ENCODE data around the gene USP34.
"Not testable (repeated sequence)": the region's sequence is repeated elsewhere in the genome, so short reads cannot be mapped to it uniquely, and the experiment has no call there.

Gene USP34

GRCh38 chr2:61460163-61460562 lies 10.7 kb downstream of the USP34 start:
- DNase-seq (ENCODE audit: low spot score): peak; percentile 43

DNA sequence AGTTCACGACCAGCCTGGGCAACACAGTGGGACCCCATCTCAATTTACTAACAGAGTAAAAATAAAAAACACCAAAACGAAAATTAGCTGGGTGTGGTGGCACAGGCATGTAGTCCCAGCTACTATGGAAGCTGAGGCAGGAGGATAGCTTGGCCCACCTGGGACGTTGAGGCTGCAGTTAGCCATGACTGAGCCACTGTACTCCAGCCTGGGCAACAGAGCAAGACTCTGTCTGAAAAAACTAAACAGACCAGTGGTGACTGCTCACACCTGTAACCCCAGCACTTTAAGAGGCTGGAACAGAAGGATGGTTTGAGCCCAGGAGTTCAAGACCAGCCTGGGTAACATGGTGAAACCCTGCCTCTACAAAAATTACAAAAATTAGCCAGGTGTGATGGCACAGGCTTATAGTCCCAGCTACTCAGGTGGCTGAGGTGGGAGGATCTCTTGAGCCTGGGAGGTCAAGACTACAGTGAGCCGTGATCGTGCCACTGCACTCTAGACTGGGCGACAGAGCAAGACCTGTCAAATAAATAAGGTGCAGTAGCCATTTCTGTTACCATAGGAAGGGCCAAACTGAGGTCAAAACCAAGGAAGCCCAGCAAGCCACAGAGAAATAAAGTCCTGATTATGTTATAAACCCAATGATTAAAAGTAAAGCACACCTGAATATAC lies 14.0 kb downstream of the USP34 start:
- DNase-seq (ENCODE audit: low spot score): no peak

- no peak for DNase-seq (ENCODE audit: low spot score)
Observed at GRCh38 chr2:61456070-61456745, 14.7 kb downstream of the USP34 start.

DNA sequence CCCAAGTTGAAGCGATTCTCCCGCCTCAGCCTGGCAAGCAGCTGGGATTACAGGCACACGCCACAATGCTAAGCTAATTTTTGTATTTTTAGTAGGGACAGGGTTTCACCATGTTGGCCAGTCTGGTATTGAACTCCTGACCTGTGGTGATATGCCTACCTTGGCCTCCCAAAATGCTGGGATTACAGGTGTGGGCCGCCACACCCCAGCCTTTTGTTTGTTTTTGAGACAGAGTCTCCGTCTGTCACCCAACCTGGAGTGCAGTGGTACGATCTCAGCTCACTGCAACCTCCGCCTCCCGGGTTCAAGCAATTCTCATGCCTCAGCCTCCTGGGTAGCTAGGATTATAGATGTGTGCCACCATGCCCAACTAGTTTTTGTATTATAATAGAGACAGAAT lies 15.9 kb downstream of the USP34 start:
- DNase-seq (ENCODE audit: low spot score): not testable (repeated sequence)

- DNase-seq (ENCODE audit: low spot score): no peak
Observed at GRCh38 chr2:61454383-61454782, 16.5 kb downstream of the USP34 start.

DNA sequence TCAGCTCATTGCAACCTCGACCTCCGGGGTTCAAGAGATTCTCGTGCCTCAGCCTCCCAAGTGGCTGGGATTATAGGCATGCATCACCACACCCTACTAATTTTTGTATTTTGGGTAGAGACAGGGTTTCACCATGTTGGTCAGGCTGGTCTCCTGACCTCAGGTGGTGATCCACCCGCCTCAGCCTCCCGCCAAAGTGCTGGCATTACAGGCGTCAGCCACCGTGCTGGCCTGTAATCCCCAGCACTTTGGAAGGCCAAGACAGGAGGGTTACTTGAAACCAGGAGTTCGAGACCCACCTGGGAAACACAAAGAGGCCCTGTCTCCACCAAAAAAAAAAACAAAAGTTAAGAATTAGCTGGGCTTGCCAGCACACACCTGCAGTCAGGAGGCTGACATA lies 18.5 kb downstream of the USP34 start:
- DNase-seq (ENCODE audit: low spot score): no peak

- no peak for DNase-seq (ENCODE audit: low spot score)
Observed at GRCh38 chr2:61451178-61451577, 19.7 kb downstream of the USP34 start.

GRCh38 chr2:61450144-61450543 lies 20.7 kb downstream of the USP34 start:
- DNase-seq (ENCODE audit: low spot score): no peak

DNA sequence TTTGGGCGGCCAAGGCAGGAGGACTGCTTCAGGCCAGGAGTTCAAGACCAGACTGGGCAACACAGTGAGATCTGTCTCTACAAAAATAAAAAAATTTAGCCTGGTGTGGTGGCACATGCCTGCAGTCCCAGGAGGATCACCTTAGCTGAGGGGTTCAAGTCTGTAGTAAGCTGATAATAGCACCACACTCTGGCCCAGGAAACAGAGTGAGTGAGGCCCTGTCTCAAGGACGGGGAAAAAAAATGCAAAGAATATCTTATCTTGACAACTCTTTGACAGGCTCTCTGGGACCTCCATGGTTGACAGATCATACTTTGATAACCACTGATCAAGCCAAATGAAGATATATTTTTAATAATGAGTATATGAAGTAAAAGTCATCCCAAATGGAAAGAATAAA lies 22.7 kb downstream of the USP34 start:
- DNase-seq (ENCODE audit: low spot score): no peak

- not testable (repeated sequence) for DNase-seq (ENCODE audit: low spot score)
Observed at GRCh38 chr2:61446971-61447370, 23.9 kb downstream of the USP34 start.

GRCh38 chr2:61443342-61444041 lies 27.4 kb downstream of the USP34 start:
- peak; percentile 90 for DNase-seq (ENCODE audit: low spot score)

DNA sequence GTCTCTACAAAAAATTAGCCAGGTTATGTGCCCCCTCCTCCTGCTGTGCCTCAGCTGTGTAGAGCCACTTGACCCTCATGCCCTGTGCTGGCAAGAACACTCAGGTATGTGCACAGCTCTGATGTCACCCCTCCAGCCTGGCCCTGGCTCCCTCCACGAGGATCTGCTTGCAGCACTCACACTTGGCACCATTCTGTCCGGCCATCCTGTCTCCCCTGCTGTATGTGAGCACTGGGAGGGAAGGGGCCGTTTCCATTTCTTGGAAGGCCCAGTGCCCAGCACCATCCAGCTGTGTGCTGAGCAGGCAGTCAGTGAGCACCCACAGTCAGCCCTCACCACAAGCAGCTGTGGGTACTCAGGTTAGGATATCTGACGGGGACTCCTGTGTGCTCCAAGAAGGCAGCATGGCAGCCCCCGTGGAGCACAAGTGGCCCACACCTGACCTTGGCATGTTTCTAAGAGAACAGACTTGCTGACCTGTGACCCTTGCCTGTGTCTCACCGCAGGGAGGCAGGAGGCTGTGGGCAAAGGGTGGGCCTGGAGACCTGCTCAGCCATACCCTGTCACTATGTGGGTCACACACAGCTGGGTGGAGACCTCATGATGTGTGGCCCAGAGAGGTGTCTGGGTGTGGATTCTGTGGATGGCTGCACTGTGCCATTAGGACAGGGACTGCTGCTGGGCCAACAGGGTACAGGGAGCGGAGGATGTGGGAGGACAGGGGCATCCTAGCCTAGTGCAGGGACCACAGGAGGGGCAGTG lies 31.5 kb downstream of the USP34 start:
- DNase-seq (ENCODE audit: low spot score): no peak

- DNase-seq (ENCODE audit: low spot score): no peak
Observed at GRCh38 chr2:61438670-61439069, 32.2 kb downstream of the USP34 start.

- no peak for DNase-seq (ENCODE audit: low spot score)
Observed at GRCh38 chr2:61437170-61437569, 33.7 kb downstream of the USP34 start.

- DNase-seq (ENCODE audit: low spot score): no peak
Observed at GRCh38 chr2:61436092-61436491, 34.8 kb downstream of the USP34 start.

DNA sequence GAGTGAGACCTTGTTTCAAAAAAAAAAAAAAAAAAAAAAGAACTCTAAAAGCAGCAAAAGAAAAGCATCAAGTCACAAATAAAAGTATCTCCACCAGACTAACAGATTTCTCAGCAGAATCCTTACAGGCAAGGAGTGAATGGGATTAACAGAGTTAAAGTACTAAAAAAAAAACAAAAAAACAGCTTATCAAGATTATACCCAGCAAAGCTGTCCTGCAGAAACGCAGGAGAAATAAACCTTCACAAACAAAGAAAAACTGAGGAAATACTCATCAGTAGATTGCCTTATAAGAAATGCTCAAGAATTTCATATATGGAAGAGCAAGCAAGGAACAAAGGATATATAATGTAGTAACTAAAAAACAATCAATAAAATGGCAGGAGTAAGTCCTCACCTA lies 35.6 kb downstream of the USP34 start:
- DNase-seq (ENCODE audit: low spot score): no peak

GRCh38 chr2:61434314-61434713 lies 36.6 kb downstream of the USP34 start:
- DNase-seq (ENCODE audit: low spot score): no peak

DNA sequence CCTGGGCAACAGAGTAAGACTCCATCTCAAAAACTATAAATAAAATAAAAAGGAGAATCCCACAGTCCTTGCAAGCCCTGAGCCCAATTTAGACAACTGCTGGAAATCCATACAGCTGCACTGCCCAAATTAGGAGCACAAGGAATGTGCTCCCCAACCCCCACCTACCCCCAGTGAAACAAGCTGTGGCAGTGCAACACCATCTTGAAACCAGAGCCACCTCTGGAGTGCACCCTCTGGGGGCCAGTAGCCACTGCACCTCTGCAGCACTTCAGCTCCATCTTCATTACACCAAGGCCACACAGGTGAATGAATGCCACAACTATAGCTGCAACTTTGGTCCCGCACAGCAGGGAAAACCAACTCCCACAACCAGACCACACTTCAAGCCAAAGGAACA lies 37.3 kb downstream of the USP34 start:
- DNase-seq (ENCODE audit: low spot score): no peak

DNA sequence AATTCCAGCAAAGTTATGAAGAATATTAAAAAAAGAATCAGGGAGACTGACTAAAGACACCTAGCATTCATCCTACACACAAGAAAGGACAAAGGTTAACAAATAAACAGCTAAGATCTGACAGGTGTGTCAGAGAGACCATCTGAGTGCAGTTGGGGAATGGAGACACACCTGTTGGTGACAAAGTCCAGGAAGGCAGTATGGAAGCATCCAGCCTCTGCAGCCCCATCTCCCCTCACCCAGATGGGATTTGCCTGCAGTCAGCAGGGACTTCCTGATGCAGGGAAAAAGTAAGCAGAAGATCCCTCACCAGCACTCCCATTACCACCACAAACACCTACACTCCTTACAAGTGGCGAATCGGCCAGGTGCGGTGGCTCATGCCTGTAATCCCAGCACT lies 37.9 kb downstream of the USP34 start:
- DNase-seq (ENCODE audit: low spot score): peak; percentile 13

DNA sequence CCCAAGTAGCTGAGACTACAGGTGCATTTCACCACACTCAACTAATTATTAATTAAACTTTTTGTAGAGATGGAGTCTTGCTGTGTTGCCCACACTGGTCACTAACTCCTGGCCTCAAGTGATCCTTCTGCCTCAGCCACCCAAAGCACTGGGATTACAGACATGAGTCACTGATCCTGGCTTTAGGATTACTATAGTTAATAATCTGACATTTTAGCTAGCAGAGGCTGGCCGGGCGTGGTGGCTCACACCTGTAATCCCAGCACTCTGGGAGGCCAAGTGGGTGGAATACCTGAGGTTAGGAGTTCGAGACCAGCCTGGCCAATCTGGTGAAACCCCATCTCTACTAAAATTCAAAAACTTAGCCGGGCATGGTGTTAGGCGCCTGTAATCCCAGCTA lies 39.5 kb downstream of the USP34 start:
- no peak for DNase-seq (ENCODE audit: low spot score)

DNA sequence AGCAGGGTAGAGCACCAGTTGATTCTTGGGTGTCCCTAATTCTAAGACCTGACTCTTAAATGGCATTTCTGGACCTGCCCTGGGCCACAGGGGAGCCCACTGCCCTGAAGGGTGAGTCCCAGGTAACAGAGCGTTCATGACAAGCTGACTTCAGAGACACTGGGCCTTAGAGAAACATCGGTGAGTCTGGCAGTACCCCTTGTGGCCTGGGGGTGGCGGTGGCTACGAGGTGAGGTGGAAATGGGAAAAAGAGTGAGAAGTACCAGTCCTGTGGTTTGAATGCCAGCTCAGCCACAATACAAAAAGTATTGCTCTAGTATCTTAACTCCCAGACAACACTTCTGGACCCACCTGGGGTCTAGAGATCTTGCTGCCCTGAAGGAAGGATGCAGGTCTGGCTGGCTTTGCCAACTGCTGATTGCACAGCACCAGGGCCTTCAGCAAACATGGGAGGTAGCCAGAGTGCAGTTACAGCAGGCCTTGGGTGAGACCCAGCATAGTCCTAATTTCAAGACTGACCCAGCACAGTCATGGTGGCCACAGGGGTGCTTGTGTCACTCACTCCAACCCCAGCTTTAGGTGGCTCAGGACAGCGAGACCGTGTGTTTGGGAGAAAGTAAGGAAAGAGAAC lies 44.5 kb downstream of the USP34 start:
- peak; percentile 67 for DNase-seq (ENCODE audit: low spot score)

- DNase-seq (ENCODE audit: low spot score): no peak
Observed at GRCh38 chr2:61425605-61426155, 45.2 kb downstream of the USP34 start.

Measured in SW480 (cell line).